Activated naive CD8-positive, alpha-beta T cell (primary cell): Measurements from ENCODE around the gene THAP12.
A peak's percentile ranks its signal among the peaks of the same experiment; 100 is the strongest.
"Not testable (repeated sequence)": the region's sequence is repeated elsewhere in the genome, so short reads cannot be mapped to it uniquely, and the experiment has no call there.

ENCODE experiments used
- H3K27ac Mint-ChIP-seq: one replicate; pipeline ENCODE4 v1.8.0; 2021; ENCODE audit warnings: mixed read lengths
- H3K27me3 Mint-ChIP-seq: one replicate; pipeline ENCODE4 v1.8.0; 2021; ENCODE audit warnings: mixed read lengths
- H3K36me3 Mint-ChIP-seq: one replicate; pipeline ENCODE4 v1.8.0; 2021; ENCODE audit warnings: mixed read lengths
- H3K4me1 Mint-ChIP-seq: one replicate; pipeline ENCODE4 v1.8.0; 2021; ENCODE audit warnings: low read depth, mixed read lengths
- H3K4me3 Mint-ChIP-seq: one replicate; pipeline ENCODE4 v1.8.0; 2021; ENCODE audit warnings: mild to moderate bottlenecking, mixed read lengths
- H3K9me3 Mint-ChIP-seq: one replicate; pipeline ENCODE4 v1.8.0; 2021; ENCODE audit warnings: low read depth, mixed read lengths

Gene THAP12, protein sequence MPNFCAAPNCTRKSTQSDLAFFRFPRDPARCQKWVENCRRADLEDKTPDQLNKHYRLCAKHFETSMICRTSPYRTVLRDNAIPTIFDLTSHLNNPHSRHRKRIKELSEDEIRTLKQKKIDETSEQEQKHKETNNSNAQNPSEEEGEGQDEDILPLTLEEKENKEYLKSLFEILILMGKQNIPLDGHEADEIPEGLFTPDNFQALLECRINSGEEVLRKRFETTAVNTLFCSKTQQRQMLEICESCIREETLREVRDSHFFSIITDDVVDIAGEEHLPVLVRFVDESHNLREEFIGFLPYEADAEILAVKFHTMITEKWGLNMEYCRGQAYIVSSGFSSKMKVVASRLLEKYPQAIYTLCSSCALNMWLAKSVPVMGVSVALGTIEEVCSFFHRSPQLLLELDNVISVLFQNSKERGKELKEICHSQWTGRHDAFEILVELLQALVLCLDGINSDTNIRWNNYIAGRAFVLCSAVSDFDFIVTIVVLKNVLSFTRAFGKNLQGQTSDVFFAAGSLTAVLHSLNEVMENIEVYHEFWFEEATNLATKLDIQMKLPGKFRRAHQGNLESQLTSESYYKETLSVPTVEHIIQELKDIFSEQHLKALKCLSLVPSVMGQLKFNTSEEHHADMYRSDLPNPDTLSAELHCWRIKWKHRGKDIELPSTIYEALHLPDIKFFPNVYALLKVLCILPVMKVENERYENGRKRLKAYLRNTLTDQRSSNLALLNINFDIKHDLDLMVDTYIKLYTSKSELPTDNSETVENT

GRCh38 chr11:76380977-76381719 lies at the start of gene THAP12, which contains the start of gene GVQW3:
Gene THAP12 (minus strand): TSS chr11:76381132. CDS start chr11:76380836, 296 bp downstream.
Gene GVQW3 (plus strand): TSS chr11:76381323. CDS start chr11:76381829, 506 bp downstream.
- Mint-ChIP-seq H3K27me3 (no peaks in the 10 kb centered on the region), H3K9me3 (no peaks in the 10 kb centered on the region), H3K27ac (peak within 1 kb of the TSS; percentile 90), H3K4me3 (peak within 1 kb of the TSS; percentile 97), H3K36me3 (peaks cover 7% of the 10 kb centered on the region), H3K4me1 (peaks cover 74% of the 10 kb centered on the region)

DNA sequence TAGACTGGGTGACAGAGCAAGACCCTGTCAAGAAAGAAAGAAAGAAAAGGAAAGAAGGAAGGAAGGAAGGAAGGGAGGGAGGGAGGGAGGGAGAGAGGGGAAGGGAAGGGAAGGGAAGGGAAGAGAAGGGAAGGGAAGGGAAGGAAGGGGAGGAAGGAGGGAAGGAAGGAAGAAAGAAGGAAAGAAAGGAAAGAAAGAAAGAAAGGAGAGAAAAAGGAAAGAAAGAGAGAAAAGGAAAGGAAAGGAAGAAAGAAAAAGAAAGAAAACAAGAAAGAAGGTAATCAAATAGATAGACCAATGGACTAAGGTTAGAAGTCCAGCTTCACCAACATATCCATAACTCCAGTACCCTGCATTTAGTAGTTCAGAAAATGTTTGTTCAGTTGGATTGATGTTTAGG lies 45.7 kb upstream of the THAP12 start:
- H3K36me3 Mint-ChIP-seq = no peaks in the 10 kb centered on the region
- no peaks in the 10 kb centered on the region for H3K9me3 Mint-ChIP-seq
- peaks cover 5% of the 10 kb centered on the region for H3K27me3 Mint-ChIP-seq
- H3K27ac Mint-ChIP-seq = no peak overlapping the region
- H3K4me1 Mint-ChIP-seq = peaks cover 6% of the 10 kb centered on the region
- no peak overlapping the region for H3K4me3 Mint-ChIP-seq

- Mint-ChIP-seq H3K36me3 (no peaks in the 10 kb centered on the region), H3K27ac (no peak overlapping the region), H3K4me1 (peaks cover 6% of the 10 kb centered on the region), H3K4me3 (no peak overlapping the region), H3K9me3 (no peaks in the 10 kb centered on the region), H3K27me3 (peaks cover 5% of the 10 kb centered on the region)
Observed at GRCh38 chr11:76424891-76425290, 44.0 kb upstream of the THAP12 start.

GRCh38 chr11:76424379-76424778 lies 43.4 kb upstream of the THAP12 start:
- Mint-ChIP-seq H3K27ac (no peak overlapping the region), H3K27me3 (peaks cover 5% of the 10 kb centered on the region), H3K4me1 (peaks cover 6% of the 10 kb centered on the region), H3K4me3 (no peak overlapping the region), H3K36me3 (no peaks in the 10 kb centered on the region), H3K9me3 (no peaks in the 10 kb centered on the region)

DNA sequence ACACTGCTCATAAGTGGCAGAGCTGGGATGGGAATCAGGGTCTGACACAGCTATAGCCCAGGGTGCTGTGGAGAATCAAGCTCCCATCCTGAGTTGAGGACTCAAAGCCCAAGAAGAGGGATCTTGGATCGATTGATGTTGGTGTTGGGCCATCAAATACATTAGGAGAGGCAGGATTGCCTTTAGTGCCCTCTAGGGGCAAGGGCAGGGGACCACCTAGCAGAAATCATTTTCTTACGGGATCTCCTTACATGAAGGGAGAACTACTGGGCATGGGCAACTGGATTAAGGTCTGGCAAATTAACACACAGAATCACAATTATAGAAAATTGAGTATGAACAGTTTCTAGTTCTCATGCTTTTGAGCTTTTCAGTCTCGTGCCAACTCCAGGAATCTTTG lies 39.0 kb upstream of the THAP12 start:
- Mint-ChIP-seq H3K9me3 (no peaks in the 10 kb centered on the region), H3K36me3 (no peaks in the 10 kb centered on the region), H3K4me3 (no peak overlapping the region), H3K27me3 (peaks cover 11% of the 10 kb centered on the region), H3K27ac (no peak overlapping the region), H3K4me1 (peaks cover 6% of the 10 kb centered on the region)

GRCh38 chr11:76415073-76415472 lies 34.1 kb upstream of the THAP12 start:
- no peak overlapping the region for H3K27ac Mint-ChIP-seq
- no peaks in the 10 kb centered on the region for H3K36me3 Mint-ChIP-seq
- H3K9me3 Mint-ChIP-seq = no peaks in the 10 kb centered on the region
- H3K27me3 Mint-ChIP-seq = peaks cover 8% of the 10 kb centered on the region
- H3K4me3 Mint-ChIP-seq = no peak overlapping the region
- no peaks in the 10 kb centered on the region for H3K4me1 Mint-ChIP-seq

DNA sequence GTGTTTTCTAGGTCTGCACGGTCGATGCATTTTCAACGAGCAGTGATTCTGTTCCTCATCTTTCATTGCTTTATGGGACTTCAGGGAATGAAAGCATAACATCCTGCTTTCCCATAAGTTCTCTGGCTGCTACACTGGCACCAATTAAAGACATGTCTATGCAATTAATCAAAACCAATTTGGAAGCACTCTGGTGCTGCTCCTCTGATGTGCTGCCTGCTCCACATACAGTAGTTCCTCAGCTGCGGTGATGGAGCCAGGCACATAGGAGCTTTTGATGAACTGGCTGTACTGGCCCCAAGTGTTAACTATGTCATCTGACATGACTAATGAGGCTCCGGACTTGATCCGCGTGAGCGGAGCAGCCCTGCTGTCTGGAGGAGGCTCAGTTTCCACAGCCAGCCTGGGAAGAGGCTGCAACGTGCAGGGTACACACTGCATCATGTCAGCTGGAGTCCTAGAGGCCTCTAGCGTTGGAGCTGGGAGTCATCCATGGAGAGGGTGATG lies 30.0 kb upstream of the THAP12 start:
- Mint-ChIP-seq H3K4me1 (peaks cover 2% of the 10 kb centered on the region), H3K4me3 (no peak overlapping the region), H3K27ac (no peak overlapping the region), H3K9me3 (no peaks in the 10 kb centered on the region), H3K27me3 (peaks cover 2% of the 10 kb centered on the region), H3K36me3 (no peaks in the 10 kb centered on the region)

GRCh38 chr11:76408171-76408965 lies 27.4 kb upstream of the THAP12 start:
- no peaks in the 10 kb centered on the region for H3K27me3 Mint-ChIP-seq
- H3K9me3 Mint-ChIP-seq = no peaks in the 10 kb centered on the region
- peaks cover 2% of the 10 kb centered on the region for H3K4me1 Mint-ChIP-seq
- no peak overlapping the region for H3K27ac Mint-ChIP-seq
- no peak overlapping the region for H3K4me3 Mint-ChIP-seq
- H3K36me3 Mint-ChIP-seq = no peaks in the 10 kb centered on the region

DNA sequence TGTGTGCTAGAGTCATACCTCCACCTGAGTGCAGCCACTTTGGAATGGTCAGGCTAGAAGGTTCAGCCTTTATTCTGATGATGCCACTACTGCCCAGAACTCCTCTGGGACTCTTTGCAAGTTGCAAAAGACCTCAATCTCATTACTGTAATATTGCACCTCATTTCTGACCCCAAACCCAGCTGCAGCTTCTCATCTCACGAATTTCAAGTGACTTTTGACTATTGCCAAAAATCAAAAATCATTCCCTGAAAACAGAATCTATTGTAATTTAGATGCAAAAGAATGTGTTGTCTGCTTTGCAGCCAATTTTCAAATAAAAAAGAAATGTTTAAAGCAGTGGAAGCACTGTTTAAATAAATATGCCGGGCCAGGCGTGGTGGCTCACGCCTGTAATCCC lies 25.4 kb upstream of the THAP12 start:
- no peak overlapping the region for H3K4me3 Mint-ChIP-seq
- no peaks in the 10 kb centered on the region for H3K36me3 Mint-ChIP-seq
- H3K9me3 Mint-ChIP-seq = no peaks in the 10 kb centered on the region
- H3K27ac Mint-ChIP-seq = no peak overlapping the region
- no peaks in the 10 kb centered on the region for H3K27me3 Mint-ChIP-seq
- H3K4me1 Mint-ChIP-seq = peaks cover 2% of the 10 kb centered on the region

DNA sequence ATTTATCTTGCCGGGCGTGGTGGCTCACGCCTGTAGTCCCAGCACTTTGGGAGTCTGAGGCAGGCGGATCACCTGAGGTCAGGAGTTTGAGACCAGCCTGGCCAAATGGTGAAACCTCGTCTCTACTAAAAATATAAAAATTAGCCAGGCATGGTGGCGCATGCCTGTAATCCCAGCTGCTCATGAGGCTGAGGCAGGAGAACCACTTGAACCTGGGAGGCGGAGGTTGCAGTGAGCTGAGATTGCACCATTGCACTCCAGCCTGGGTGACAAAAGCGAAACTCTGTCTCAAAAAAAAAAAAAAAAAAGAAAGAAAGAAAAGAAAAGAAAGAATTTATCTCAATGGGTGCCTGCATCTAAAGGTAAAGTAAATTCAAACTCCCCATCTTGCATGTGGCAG lies 20.6 kb upstream of the THAP12 start:
- H3K9me3 Mint-ChIP-seq, H3K27ac Mint-ChIP-seq, H3K27me3 Mint-ChIP-seq, H3K4me3 Mint-ChIP-seq, H3K36me3 Mint-ChIP-seq, H3K4me1 Mint-ChIP-seq: not testable (repeated sequence)

- Mint-ChIP-seq H3K4me3 (no peak overlapping the region), H3K9me3 (no peaks in the 10 kb centered on the region), H3K4me1 (peaks cover 2% of the 10 kb centered on the region), H3K36me3 (no peaks in the 10 kb centered on the region), H3K27me3 (no peaks in the 10 kb centered on the region), H3K27ac (no peak overlapping the region)
Observed at GRCh38 chr11:76400967-76401366, 20.0 kb upstream of the THAP12 start.

DNA sequence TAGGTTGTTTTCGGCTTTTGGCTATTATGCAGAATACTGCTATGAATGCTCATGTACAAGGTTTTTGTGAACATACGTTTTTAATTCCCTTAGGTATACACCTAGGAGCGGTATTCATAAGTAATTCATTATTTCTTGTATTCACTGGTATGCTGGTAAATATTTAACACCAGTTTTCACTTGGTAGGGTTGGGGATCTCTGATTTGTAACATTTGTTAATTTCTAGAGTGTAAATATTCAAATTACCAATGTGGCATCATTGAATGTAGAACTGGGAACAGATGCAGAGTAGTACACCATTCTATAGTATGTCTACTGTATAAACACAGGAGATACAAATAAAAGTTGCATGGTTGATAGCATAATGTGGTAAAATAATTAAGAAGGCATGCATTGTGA lies 16.5 kb upstream of the THAP12 start:
- Mint-ChIP-seq H3K27me3 (no peaks in the 10 kb centered on the region), H3K36me3 (no peaks in the 10 kb centered on the region)

DNA sequence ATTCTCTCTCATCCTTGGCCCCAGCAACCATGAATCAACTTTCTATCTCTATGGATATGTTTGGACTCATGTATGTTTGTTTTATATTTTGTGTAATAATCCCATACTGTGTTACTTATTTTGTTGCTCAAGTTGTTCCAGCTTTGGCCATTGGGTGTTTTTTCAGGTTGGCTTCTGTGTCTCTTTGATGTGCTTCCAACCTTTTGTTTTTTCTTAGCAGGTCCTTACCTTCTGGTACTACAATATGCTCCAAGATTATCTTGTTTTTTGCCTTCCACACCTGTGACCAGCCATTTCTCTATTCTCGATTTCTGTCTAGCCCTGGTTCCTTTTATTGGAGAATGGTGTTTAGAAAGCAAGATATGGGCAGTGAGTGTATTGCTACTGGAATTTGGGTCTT lies 14.4 kb upstream of the THAP12 start:
- H3K27me3 Mint-ChIP-seq = no peaks in the 10 kb centered on the region
- H3K9me3 Mint-ChIP-seq = no peaks in the 10 kb centered on the region
- H3K36me3 Mint-ChIP-seq = no peaks in the 10 kb centered on the region
- H3K4me1 Mint-ChIP-seq = no peaks in the 10 kb centered on the region
- H3K4me3 Mint-ChIP-seq = no peak overlapping the region
- no peak overlapping the region for H3K27ac Mint-ChIP-seq

More for the DNA sequence above, 16.5 kb upstream of the THAP12 start:
- no peaks in the 10 kb centered on the region for H3K9me3 Mint-ChIP-seq
- H3K4me1 Mint-ChIP-seq = peaks cover 2% of the 10 kb centered on the region
- no peak overlapping the region for H3K27ac Mint-ChIP-seq
- H3K4me3 Mint-ChIP-seq = no peak overlapping the region

DNA sequence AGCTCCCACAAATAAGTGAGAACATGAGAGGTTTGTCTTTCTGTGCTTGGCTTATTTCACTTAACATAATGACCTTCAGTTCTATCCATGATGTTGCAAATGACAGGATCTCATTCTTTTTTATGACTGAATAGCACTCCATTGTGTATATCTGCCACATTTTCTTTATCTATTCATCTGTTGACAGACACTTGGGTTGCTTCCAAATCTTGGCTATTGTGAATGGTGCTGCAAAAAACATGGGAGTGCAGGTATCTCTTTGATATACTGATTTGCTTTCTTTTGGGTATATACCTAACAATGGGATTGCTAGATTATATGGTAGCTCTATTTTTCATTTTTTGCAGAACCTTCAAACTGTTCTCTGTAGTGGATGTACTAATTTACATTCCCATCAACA lies 13.5 kb upstream of the THAP12 start:
- no peak overlapping the region for H3K4me3 Mint-ChIP-seq
- no peaks in the 10 kb centered on the region for H3K4me1 Mint-ChIP-seq
- no peaks in the 10 kb centered on the region for H3K27me3 Mint-ChIP-seq
- no peaks in the 10 kb centered on the region for H3K36me3 Mint-ChIP-seq
- no peaks in the 10 kb centered on the region for H3K9me3 Mint-ChIP-seq
- H3K27ac Mint-ChIP-seq = no peak overlapping the region
